Activated CD4-positive, alpha-beta T cell treated with anti-CD3 and anti-CD28 coated beads, Interleukin-2, amount 10 ng/mL, durations not matched to agents 7 days and 5 days (primary cell): ENCODE data around the gene LAMA1. TPM values are rescaled to one million over a fixed set of nuclear protein-coding genes. Genes with fewer than 3 reads are reported as not detected.

ENCODE experiments used
- CTCF ChIA-PET: fragments of 350-600 bp; sonication (Branson Sonifier 250); formaldehyde crosslinking; loops from one replicate; lab custom pipeline; 2021; ENCODE audit warnings: antibody characterized with exemption; lab: Charles Lee
- POLR2A ChIA-PET: fragments of 350-600 bp; sonication (Branson Sonifier 250); formaldehyde crosslinking; loops from one replicate; lab custom pipeline; 2021; ENCODE audit warnings: antibody characterized with exemption; lab: Charles Lee
- DNase-seq: peaks from one replicate; pipeline ENCODE4 v3.0.0-alpha.2; 2020
- H3K27ac Mint-ChIP-seq: one replicate; pipeline ENCODE4 v1.8.0; 2021; ENCODE audit warnings: mild to moderate bottlenecking, moderate library complexity, mixed read lengths
- H3K27me3 Mint-ChIP-seq: one replicate; pipeline ENCODE4 v1.8.0; 2021; ENCODE audit warnings: mixed read lengths
- H3K36me3 Mint-ChIP-seq: one replicate; pipeline ENCODE4 v1.8.0; 2021; ENCODE audit warnings: low read depth, mixed read lengths
- H3K4me1 Mint-ChIP-seq: one replicate; pipeline ENCODE4 v1.8.0; 2021; ENCODE audit warnings: mixed read lengths
- H3K4me3 Mint-ChIP-seq: one replicate; pipeline ENCODE4 v1.8.0; 2021; ENCODE audit warnings: mild to moderate bottlenecking, moderate library complexity, mixed read lengths
- H3K9me3 Mint-ChIP-seq: one replicate; pipeline ENCODE4 v1.8.0; 2021; ENCODE audit warnings: mixed read lengths
- total RNA-seq, 2 experiments: library from RNA; stranded (reverse); gene quantifications; one replicate each; pipeline ENCODE4 v1.2.3, GENCODE V29; 2021

The LAMA1 gene
- total RNA-seq, 2 experiments from 2014 or later, result not detected

DNA sequence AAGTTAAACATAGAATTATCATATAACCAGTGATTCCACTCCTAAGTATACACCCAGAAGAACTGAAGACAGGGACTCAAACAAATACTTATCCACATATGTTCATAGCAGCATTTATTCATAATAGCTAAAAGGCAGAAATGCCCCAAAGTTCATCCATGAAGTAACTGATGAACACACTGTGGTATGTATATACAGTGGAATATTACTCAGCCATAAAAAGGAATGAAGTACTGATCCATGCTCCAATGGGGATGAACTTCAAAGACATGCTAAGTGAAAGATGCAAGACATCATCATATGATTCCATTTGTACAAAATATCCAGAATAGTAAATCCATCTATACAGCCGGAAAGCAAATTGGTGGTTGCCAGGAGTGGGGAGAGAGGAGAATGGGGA lies 157.5 kb downstream of the LAMA1 start:
- CTCF ChIA-PET, result no interaction called here

DNA sequence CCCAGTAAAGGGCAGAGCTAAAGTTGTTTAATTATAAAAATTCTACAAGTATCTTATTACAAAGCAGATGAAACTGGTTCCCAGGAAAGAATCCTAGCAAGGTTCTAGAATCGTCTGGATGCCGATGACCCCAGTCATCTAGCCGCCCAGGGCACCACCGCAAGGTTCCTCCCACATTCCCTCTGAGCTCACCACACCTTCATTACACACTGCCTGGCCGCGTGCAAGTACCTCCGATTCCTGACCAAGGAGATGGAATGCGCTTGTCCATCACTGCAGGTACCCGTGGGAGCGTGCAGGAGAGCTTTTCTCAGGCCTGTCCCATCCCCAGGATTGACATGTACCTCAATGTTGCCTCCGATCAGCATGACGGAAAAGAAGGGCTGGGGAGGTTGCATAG lies 158.5 kb downstream of the LAMA1 start:
- no peaks in the 10 kb centered on the region for H3K36me3 Mint-ChIP-seq
- CTCF ChIA-PET, result no interaction called here
- no peaks in the 10 kb centered on the region for H3K27me3 Mint-ChIP-seq
- no peak overlapping the region for H3K27ac Mint-ChIP-seq
- no peaks in the 10 kb centered on the region for H3K9me3 Mint-ChIP-seq
- H3K4me3 Mint-ChIP-seq, result no peak overlapping the region
- POLR2A ChIA-PET, result no interaction called here
- DNase-seq, result no peak
- no peaks in the 10 kb centered on the region for H3K4me1 Mint-ChIP-seq

More for the DNA sequence above, 157.5 kb downstream of the LAMA1 start:
- no peak for DNase-seq
- Mint-ChIP-seq H3K27me3 (no peaks in the 10 kb centered on the region), H3K4me3 (no peak overlapping the region), H3K4me1 (no peaks in the 10 kb centered on the region), H3K27ac (no peak overlapping the region), H3K9me3 (no peaks in the 10 kb centered on the region), H3K36me3 (no peaks in the 10 kb centered on the region)
- POLR2A ChIA-PET, result no interaction called here

GRCh38 chr18:6956999-6957398 lies 160.6 kb downstream of the LAMA1 start:
- no peaks in the 10 kb centered on the region for H3K36me3 Mint-ChIP-seq
- no peak overlapping the region for H3K27ac Mint-ChIP-seq
- no peaks in the 10 kb centered on the region for H3K27me3 Mint-ChIP-seq
- ChIA-PET CTCF (no interaction called here), POLR2A (no interaction called here)
- no peaks in the 10 kb centered on the region for H3K4me1 Mint-ChIP-seq
- no peak overlapping the region for H3K4me3 Mint-ChIP-seq
- peaks cover under 1% of the 10 kb centered on the region for H3K9me3 Mint-ChIP-seq
- no peak for DNase-seq

DNA sequence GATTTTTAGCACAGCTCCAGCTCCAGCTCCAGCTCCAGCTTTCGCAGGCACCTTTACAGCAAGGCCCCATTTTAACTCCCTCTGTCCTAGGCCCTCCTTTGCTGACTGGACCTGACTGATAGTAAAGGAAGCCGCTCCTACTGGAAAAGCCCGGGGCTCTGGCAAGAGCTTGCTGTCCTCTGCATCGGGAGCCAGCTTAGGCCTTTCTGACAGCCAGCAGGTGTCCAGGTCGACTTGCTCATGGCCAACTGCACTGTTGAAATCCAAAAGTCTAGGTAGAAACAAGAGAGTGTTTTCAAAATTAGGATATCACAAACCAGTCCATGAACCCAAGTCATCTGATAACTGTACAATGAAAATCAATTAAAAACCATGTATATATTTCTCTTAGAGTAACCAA lies 161.1 kb downstream of the LAMA1 start:
- Mint-ChIP-seq H3K4me3 (no peak overlapping the region), H3K9me3 (peaks cover 3% of the 10 kb centered on the region), H3K27me3 (no peaks in the 10 kb centered on the region), H3K27ac (no peak overlapping the region), H3K36me3 (no peaks in the 10 kb centered on the region), H3K4me1 (no peaks in the 10 kb centered on the region)
- ChIA-PET CTCF (no interaction called here), POLR2A (no interaction called here)
- no peak for DNase-seq

GRCh38 chr18:6955304-6955703 lies 162.3 kb downstream of the LAMA1 start:
- ChIA-PET POLR2A (no interaction called here), CTCF (no interaction called here)
- no peak overlapping the region for H3K4me3 Mint-ChIP-seq
- no peaks in the 10 kb centered on the region for H3K27me3 Mint-ChIP-seq
- no peak overlapping the region for H3K27ac Mint-ChIP-seq
- no peak for DNase-seq
- no peaks in the 10 kb centered on the region for H3K36me3 Mint-ChIP-seq
- H3K4me1 Mint-ChIP-seq, result no peaks in the 10 kb centered on the region
- H3K9me3 Mint-ChIP-seq, result peaks cover 3% of the 10 kb centered on the region

- Mint-ChIP-seq H3K36me3 (no peaks in the 10 kb centered on the region), H3K27ac (no peak overlapping the region), H3K9me3 (peaks cover 3% of the 10 kb centered on the region), H3K27me3 (no peaks in the 10 kb centered on the region), H3K4me3 (no peak overlapping the region), H3K4me1 (no peaks in the 10 kb centered on the region)
- POLR2A ChIA-PET, result no interaction called here
- CTCF ChIA-PET, result no interaction called here
- DNase-seq, result no peak
These were observed 163.1 kb downstream of the LAMA1 start for GRCh38 chr18:6954501-6954900.

GRCh38 chr18:6951336-6952090 lies 166.1 kb downstream of the LAMA1 start:
- ChIA-PET POLR2A (no interaction called here), CTCF (no interaction called here)
- Mint-ChIP-seq H3K4me3 (no peak overlapping the region), H3K9me3 (peaks cover 3% of the 10 kb centered on the region), H3K27me3 (no peaks in the 10 kb centered on the region), H3K27ac (no peak overlapping the region), H3K36me3 (no peaks in the 10 kb centered on the region), H3K4me1 (no peaks in the 10 kb centered on the region)
- DNase-seq, result no peak

- Mint-ChIP-seq H3K4me1 (no peaks in the 10 kb centered on the region), H3K36me3 (no peaks in the 10 kb centered on the region), H3K27ac (no peak overlapping the region), H3K27me3 (no peaks in the 10 kb centered on the region), H3K4me3 (no peak overlapping the region), H3K9me3 (peaks cover 3% of the 10 kb centered on the region)
- DNase-seq, result no peak
- ChIA-PET POLR2A (no interaction called here), CTCF (interaction anchor here (0.6 kb wide), 1 partner anchor 238 kb away, joined by 5 read pairs; no protein-coding TSS in a partner anchor)
These were observed 167.0 kb downstream of the LAMA1 start for GRCh38 chr18:6950641-6951040.

DNA sequence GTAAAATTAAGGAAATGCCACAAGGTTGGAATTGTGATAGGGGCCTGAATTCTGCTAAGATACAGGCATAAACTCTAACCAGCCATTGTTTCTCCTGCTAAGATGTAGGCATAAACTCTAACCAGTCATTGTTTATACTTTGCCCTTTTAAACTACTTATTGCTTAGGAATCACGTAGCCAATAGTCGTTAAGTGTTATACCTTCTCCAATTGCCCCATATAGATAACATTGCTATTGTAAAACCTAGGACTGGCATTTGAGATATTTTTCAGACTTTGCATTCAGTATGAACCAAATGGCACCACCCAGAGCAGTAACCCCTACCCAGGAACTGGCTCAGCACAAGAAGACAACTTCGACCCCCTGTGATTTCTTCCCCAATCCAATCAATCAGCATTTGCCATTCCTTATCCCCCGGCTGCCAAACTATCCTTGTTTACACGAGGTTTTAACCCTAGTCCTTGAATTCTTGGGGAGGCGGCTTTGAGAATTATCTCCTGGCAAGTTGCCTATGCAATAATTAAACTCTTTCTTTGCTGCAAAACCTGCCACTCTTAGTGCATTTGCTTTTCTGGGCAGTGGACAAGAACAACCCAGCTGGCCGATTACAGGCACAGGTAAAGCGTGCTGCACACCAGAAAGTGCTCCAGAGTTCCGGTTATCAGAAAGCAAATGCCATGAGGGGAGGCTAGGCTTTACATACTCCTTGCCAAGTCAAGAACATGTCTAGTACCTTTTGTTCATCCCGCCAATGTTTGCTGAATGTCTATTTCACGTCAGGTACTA lies 167.6 kb downstream of the LAMA1 start:
- Mint-ChIP-seq H3K27me3 (no peaks in the 10 kb centered on the region), H3K4me1 (no peaks in the 10 kb centered on the region), H3K27ac (no peak overlapping the region), H3K36me3 (no peaks in the 10 kb centered on the region), H3K9me3 (peaks cover 3% of the 10 kb centered on the region), H3K4me3 (no peak overlapping the region)
- DNase-seq, result no peak
- CTCF ChIA-PET, result interaction anchor here (0.6 kb wide), 1 partner anchor 238 kb away, joined by 5 read pairs; no protein-coding TSS in a partner anchor
- POLR2A ChIA-PET, result no interaction called here

DNA sequence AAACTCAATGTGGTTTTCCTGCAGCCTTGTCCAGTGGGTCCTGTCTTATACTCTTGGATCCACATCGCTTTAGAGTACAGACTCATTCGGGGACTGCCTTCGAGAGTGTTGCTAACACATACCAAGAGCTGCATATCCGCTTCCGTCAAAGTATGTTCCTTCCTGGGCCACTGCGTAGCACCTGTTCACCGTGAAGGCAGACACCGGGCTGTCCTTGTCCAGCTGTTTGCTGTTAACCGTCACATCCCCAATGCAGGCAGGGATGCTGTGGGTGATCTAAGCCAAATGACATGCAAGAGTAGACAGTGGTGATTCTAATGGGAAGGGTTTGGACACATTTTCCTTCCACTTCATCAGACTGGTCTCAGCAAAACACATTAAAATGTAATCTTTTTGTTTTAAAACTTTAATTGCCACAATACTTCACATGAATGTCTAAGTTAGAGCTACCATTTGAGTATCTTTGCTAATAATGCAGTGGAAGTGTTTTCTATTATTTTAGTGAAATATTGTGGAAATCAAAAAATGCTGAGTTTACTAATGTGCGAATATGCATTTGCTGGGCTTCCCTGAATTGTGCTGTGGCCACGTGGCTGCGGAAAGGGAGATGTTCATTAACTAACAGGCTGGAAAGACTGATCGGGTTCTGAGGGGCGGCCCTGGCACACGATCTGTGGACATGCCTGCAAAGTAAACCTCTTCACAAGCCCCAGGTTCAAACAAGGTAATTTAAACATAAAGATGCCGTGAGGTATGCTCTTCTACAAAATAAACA lies 169.1 kb downstream of the LAMA1 start:
- no peaks in the 10 kb centered on the region for H3K4me1 Mint-ChIP-seq
- POLR2A ChIA-PET, result no interaction called here
- peaks cover 3% of the 10 kb centered on the region for H3K9me3 Mint-ChIP-seq
- no peaks in the 10 kb centered on the region for H3K36me3 Mint-ChIP-seq
- no peaks in the 10 kb centered on the region for H3K27me3 Mint-ChIP-seq
- H3K4me3 Mint-ChIP-seq, result no peak overlapping the region
- no peak for DNase-seq
- H3K27ac Mint-ChIP-seq, result no peak overlapping the region
- CTCF ChIA-PET, result no interaction called here

GRCh38 chr18:6947338-6948030 lies 170.1 kb downstream of the LAMA1 start:
- no peak overlapping the region for H3K27ac Mint-ChIP-seq
- CTCF ChIA-PET, result interaction anchor here (1.6 kb wide), 1 partner anchor 13 kb away, joined by 5 read pairs; no protein-coding TSS in a partner anchor
- POLR2A ChIA-PET, result no interaction called here
- H3K27me3 Mint-ChIP-seq, result no peaks in the 10 kb centered on the region
- DNase-seq, result no peak
- peaks cover 3% of the 10 kb centered on the region for H3K9me3 Mint-ChIP-seq
- no peak overlapping the region for H3K4me3 Mint-ChIP-seq
- H3K36me3 Mint-ChIP-seq, result no peaks in the 10 kb centered on the region
- no peaks in the 10 kb centered on the region for H3K4me1 Mint-ChIP-seq

- H3K4me1 Mint-ChIP-seq, result no peaks in the 10 kb centered on the region
- H3K27ac Mint-ChIP-seq, result no peak overlapping the region
- H3K9me3 Mint-ChIP-seq, result no peaks in the 10 kb centered on the region
- no peak for DNase-seq
- no peaks in the 10 kb centered on the region for H3K36me3 Mint-ChIP-seq
- POLR2A ChIA-PET, result no interaction called here
- no peak overlapping the region for H3K4me3 Mint-ChIP-seq
- no peaks in the 10 kb centered on the region for H3K27me3 Mint-ChIP-seq
- CTCF ChIA-PET, result interaction anchor here (0.5 to 0.7 kb wide), 2 partner anchors 43 to 1801 kb away, joined by 3 to 4 read pairs; no protein-coding TSS in a partner anchor
These were observed 174.5 kb downstream of the LAMA1 start for GRCh38 chr18:6943143-6943542.
